Bronchus fibroblast of lung (primary cell): Measurements from ENCODE around the gene TMEM87B. TPM values are rescaled to one million over a fixed set of nuclear protein-coding genes. Genes with fewer than 3 reads are reported as not detected.

Source experiments
- total RNA-seq: library from RNA; depleted of rRNA; stranded (reverse); fragments of >200 nt; gene quantifications from 2 replicates; pipeline ENCODE4 v1.2.3, GENCODE V29; 2015

Gene TMEM87B, protein sequence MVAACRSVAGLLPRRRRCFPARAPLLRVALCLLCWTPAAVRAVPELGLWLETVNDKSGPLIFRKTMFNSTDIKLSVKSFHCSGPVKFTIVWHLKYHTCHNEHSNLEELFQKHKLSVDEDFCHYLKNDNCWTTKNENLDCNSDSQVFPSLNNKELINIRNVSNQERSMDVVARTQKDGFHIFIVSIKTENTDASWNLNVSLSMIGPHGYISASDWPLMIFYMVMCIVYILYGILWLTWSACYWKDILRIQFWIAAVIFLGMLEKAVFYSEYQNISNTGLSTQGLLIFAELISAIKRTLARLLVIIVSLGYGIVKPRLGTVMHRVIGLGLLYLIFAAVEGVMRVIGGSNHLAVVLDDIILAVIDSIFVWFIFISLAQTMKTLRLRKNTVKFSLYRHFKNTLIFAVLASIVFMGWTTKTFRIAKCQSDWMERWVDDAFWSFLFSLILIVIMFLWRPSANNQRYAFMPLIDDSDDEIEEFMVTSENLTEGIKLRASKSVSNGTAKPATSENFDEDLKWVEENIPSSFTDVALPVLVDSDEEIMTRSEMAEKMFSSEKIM
- total RNA-seq: 9.2 and 9.8 TPM in 2 replicates

DNA sequence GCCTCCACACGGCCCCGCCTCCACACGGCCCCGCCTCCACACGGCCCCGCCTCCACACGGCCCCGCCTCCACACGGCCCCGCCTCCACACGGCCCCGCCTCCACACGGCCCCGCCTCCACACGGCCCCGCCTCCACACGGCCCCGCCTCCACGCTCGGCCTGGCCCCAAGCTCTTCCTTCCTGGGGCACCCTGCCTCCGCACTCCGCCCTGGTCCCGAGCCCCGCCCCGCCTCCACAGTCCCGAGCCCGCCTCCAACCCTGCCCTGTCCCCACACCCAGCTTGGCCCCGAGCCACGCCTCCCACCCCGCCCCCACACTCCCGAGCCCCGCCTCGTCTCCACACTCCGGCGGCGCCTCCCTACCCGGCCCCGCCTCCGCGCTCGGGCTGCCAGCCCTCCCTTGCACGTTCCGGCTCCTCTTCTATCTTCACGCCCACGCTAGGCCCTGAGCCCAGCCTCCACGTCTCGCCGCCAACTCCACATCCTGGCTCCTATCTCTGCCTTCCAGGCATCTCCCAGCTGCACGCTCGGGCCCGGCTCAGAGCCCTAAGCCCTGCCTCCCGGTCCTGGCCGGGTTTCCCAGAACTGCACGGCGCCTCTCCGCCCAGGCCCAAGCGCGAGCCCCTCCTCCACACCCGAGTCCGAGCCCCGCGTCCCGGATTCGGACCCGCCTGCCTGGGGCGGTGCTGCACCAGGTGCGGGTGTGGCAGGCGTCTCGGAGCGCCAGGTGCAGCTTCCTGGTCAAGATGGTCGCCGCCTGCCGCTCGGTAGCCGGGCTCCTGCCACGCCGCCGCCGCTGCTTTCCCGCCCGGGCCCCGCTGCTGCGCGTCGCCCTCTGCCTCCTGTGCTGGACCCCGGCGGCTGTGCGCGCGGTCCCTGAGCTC lies at the start of gene TMEM87B:
TMEM87B (plus strand) TSS at position 423 of the 883 bp plus-strand sequence; CDS start at position 746, 323 bp downstream.

DNA sequence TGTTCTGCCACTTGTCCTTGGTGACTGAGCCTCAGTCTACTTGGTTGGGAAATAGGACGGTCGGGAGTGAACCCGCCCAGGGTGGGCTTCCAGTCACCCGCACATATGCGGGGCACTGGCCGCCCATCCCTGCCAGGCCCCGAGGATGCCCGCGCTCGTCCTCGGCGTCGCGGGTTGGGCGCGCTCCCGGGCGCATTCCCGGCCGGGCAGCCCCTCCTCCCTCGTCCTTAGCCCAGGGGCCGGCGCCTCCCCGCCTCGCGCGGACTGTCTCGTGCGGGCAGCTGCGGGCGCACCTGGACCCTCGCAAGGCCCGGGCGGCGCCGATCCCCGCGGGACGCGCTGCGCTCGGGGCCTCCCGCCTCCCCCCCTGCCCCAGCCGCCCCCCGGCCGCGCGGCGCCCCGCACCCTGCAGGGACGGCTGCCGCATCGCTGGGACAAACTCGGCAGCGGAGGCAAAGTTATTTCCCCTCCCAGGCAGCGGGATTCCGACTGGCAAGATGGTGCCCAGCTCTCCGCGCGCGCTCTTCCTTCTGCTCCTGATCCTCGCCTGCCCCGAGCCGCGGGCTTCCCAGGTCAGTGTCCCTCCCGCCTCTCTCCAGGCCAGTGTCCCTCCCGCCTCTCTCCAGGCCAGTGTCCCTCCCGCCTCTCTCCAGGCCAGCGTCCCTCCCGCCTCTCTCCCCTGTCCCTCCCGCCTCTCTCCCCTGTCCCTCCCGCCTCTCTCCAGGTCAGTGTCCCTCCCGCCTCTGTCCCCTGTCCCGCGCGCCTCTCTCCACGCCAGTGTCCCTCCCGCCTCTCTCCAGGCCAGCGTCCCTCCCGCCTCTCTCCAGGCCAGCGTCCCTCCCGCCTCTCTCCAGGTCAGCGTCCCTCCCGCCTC lies 83.3 kb downstream of the TMEM87B start, which contains the start of gene FBLN7:
FBLN7 (plus strand) TSS at position 227 of the 874 bp plus-strand sequence; CDS start at position 498, 271 bp downstream.

Other genes with a start within 250 kb of the TMEM87B start
- 41.5 and 47.2 TPM in 2 replicates for gene ANAPC1, start 171.1 kb upstream of the TMEM87B start, total RNA-seq
- 0.74 and 2.4 TPM in 2 replicates for gene MERTK, start 156.7 kb upstream of the TMEM87B start, total RNA-seq
- 1.0 and 2.0 TPM in 2 replicates for gene FBLN7, start 83.1 kb downstream of the TMEM87B start, total RNA-seq
- 0.74 and 2.5 TPM in 2 replicates for gene ZC3H8, start 199.8 kb downstream of the TMEM87B start, total RNA-seq
- gene ZC3H6, start 220.3 kb downstream of the TMEM87B start, total RNA-seq: 1.3 and 1.5 TPM in 2 replicates